Left kidney (tissue), 2 donors: ENCODE data around the gene PTMA. TPM values are rescaled to one million over a fixed set of nuclear protein-coding genes. Genes with fewer than 3 reads are reported as not detected.
A peak's percentile ranks its signal among the peaks of the same experiment; 100 is the strongest.

Source experiments
- DNase-seq: peaks from one replicate; pipeline ENCODE4 v3.0.0-alpha.2; 2013
- polyA plus RNA-seq: library from polyadenylated mRNA; unstranded; fragments of 120-200 nt; gene quantifications from one replicate; pipeline ENCODE4 v1.2.1, GENCODE V29; 2013; ENCODE audit not compliant: insufficient read length

PTMA gene
- polyA plus RNA-seq, 1 donor: 1,955 TPM

DNA sequence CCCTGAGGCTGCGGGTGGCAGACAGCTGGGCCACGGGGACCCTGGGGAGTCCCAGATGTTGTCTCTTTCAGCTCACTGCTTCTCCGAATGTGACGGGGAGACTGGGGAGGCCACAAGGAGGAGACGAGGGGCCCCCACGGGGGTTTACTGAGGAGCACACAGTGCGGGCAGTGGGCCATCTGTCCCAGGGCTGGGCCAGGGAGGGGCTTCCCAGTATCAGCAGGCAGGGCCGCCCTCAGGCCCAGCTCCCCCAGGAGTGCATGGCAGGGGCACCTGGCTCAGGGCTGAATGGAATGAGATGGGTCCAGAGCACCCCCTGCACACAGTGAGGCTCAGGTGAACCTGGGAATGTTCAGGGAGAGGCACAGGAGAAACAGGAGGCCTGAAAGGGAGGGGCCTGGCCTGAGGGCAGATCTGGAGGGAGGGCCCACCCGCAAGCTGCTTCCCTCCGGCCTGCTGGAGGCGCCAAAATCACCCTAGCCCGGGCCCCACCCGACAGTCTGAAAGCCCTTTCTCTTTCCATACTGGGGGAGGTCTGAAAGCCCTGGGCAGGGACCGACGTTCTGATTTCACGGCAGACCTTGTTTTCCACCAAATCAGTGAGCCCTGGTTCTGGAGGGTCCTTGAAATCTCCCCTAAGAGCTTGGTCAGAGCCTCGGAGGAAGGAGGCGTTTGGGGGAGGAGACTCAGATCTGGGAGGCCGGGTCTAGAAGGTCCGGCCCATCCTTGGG, 35.5 kb upstream of the PTMA start:
- DNase-seq: no peak

GRCh38 chr2:231673348-231673770, 35.0 kb upstream of the PTMA start:
- DNase-seq: no peak

- DNase-seq: peak; percentile 79
Measured at GRCh38 chr2:231674587-231675338, 33.6 kb upstream of the PTMA start.

DNA sequence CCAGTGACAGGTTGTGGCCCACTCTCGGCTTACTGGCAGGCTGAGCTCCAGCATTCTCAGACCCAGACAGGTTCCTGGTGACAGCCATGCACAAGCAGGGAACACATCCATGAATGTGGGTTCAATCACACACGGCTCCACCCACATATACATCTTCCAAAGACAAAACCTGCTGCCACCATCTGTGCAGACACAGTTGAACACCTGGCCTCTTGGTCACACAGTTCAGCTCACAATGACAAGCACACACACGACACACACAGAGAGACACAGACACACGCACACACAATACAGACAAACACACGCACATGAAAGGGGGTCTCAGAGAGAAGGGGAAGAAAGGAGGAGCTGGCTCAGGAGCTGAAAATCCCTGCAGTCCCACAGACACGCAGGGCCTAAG, 32.1 kb upstream of the PTMA start:
- no peak for DNase-seq

- peak; percentile 91 for DNase-seq
Measured at GRCh38 chr2:231677632-231678104, 30.7 kb upstream of the PTMA start.

DNA sequence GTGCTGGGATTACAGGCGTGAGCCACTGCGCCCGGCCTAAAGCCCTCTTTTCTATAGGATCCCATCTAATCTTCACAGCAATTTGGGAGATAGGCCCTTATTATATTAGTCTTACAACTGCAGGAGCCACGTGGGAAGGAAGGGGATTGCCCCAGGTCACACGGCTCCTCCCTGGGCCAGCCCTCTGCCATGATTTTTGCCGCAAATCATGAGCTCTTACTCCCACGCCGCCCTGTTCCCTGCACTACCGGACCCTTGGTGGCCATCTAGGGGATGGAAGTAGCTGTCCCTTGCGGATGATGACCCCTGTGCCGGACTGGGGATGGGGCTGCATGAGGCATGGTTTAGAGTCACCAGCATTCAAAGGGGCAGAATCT, 28.4 kb upstream of the PTMA start:
- DNase-seq: no peak

- DNase-seq: no peak
Measured at GRCh38 chr2:231680285-231680991, 27.9 kb upstream of the PTMA start.

GRCh38 chr2:231680992-231681852, 27.1 kb upstream of the PTMA start:
- DNase-seq: peak; percentile 89

- no peak for DNase-seq
Measured at GRCh38 chr2:231682603-231683291, 25.6 kb upstream of the PTMA start.

DNA sequence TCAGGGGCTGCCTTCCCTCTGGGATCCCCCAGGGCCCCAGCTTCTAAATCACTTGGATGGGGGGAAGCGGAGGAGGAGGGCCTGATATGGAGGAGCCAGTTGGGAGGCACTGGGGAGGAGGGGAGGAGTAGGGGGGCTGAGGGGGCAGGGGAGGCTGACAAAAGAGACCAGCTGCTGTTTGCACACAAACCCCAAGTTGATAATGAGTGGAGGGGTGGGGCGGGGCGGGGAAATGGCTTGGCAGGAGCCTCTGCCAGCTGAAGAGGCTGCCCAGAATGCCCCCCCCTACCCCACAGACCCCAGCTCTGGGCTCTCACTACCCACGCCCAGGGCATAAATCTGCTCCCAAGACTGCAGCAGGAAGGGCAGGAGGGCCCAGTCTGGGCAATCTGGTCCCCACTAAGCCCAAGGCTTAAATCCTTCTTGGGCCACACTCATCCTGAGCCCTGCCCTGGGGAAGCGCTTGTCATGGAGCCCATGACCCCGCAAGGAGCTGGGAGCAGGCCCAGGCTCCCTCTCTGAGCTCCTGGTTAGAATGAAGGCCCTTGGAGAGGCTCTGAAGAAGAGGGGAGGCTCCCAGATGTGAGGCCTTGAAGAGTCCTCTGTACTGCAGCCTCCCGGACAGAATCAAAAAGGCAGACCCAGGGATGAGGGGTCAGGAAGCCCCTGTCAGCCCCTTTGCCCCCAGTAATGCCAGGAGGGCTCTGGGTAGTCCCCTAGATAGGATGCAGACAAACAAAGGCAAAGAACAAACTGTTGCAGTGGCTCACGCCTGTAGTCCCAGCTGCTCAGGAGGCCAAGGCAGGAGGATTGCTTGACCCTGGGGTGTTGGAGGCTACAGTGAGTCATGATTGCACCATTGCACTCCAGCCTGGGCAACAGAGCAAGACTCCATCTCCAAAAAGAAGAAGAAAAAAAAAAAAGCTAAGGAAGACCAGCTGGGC, 24.8 kb upstream of the PTMA start:
- DNase-seq: no peak

DNA sequence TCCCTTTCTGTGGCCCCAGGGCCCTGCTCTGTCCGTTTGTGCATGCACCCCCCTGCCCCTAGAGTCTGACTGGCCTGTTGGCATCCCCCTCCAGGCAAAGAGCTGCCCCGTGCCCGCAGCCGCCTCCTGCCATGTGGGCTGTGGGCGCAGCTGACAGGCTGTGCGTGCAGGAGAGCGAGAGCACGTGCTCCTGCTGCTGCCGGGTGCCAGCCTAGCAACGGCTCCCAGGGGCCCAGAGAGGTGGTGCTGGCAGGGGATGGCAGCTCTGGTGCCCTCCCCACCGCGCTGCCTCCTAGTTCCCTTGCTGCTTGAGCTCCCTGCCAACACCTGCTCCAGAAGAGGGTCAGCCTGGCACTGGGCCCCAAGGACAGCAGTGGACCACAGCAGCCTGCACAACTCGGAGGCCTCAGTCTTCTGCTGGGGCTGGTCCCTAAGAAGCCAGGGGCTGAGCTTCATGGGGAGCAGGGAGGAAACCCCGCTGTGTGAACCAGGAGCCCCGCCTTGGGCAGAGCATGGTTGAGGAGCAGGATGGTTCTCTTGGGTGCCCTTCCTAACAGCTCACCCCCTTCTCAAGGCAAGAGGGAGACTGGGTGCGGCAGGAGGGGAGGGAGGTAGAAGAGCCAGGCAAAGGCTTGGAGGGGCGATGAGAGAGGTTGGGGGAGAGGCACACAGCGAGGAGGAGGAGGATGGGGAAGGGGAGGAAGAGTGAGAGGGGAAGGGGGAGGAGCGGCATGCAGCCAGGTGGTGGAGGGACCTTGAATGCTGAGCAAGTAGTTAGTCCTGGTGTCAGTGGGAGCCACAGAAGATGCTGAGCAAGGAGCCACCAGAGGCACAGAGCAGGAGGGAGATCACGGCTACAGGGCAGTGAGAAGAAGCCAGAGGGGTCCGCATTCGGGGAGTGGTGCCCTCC, 23.8 kb upstream of the PTMA start:
- no peak for DNase-seq

- DNase-seq: no peak
Measured at GRCh38 chr2:231685349-231686191, 22.8 kb upstream of the PTMA start.

- DNase-seq: no peak
Measured at GRCh38 chr2:231686192-231687100, 21.9 kb upstream of the PTMA start.

DNA sequence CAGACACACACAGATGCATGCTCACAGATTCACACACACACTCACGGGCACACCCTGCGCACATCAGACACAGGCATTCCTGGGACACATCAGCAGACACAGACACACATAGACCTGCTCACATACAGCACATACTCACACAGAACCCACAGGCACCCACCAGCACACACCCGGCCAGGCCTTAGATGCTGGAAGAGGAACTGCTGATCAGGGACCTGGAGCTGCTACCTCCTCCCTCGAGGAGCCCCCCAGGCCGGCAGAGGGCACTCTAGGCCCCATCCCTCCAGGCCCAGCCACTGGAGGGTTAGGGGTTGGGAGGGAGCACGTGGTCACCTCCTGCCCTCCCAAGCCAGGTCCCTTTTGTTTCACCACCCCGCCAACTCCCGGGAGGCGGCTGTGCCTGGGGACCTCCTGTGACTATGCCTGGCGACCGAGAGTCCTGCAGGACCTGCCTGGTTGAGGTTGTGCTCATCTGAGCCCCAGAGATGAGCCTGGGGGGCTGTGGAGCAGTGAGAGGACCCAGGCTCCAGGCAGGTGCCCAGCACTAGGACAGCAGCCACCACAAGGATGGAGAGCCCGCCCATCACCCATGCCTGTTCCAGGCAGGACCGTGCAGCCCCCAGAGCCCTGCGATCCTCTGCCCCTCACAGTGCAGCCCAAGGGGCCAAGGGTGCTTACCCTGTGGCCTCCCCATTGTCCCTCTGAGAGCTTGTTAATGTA, 21.0 kb upstream of the PTMA start:
- no peak for DNase-seq

DNA sequence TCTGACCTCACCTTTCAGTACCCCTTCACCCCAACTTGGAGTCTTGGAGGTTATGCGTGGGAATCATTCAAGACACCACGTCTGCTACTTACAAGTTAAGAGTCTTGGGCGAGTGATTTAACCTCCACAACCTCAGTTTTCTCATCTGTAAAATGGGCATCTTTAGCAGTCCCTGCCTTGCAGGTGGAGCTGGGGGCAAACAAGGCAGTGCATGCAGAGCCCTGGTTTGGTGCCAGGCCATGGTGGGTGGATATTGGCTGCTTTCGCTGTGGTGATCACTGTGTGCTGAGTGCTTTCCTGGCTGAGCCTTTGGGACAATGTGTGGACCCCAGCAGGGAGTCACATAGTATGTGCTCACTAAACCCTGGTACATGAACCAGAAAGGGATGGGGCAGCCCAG, 20.4 kb upstream of the PTMA start:
- no peak for DNase-seq

GRCh38 chr2:231688719-231689118, 19.6 kb upstream of the PTMA start:
- no peak for DNase-seq
